ENCODE measurements around the gene SLC26A11. TPM values are rescaled to one million over a fixed set of nuclear protein-coding genes. Genes with fewer than 3 reads are reported as not detected.
"Not testable (repeated sequence)": the region's sequence is repeated elsewhere in the genome, so short reads cannot be mapped to it uniquely, and the experiment has no call there.

Gene SLC26A11
- total and polyA plus RNA-seq, 8 donors: 2.3 to 93.3 (median 7.9) TPM

DNA sequence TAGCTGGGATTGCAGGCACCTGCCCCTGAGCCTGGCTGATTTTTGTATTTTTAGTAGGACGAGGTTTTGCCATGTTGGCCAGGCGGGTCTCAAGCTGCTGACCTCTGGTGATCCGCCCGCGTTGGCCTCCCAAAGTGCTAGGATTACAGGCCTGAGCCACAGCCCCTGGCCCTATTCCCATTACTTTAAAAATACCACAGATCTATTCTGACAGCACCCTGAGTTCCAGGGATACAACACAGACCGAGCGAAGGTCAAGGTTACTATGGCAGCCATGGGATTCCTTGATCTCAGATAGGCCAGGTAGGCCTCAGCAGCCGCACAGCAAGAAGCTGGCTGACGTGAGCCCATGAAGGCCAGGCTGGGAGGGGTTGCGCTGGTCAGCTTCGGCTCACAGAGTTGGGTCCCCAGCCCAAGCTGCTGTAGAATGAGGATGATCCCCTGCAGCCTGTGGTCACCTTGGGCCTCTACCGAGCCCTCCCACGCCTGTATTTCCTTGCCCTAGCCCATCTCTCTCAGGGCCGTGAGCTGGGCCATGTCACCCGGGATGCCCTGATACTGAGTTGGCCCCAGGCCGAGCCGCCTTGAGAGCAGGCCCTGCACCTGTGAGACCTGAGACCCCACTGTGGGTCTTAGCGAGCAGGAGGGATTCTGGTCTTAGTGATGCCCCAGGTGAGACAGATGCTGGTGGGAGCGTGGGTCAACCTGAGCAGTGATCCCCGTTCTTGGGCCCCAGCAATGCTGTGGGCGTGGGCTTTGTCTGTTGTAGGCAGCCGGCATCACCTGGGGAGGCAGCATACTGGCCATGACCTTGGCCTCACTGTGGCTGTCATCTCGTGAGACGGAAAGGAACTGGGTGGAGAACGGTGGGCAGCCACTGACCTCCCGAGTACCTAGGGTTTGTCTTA is 23.6 kb downstream of the SLC26A11 start:
- no peak overlapping the region for H3K4me3 ChIP-seq
- H3K36me3 ChIP-seq: peaks cover 43 to 91% (median 80%) of the 10 kb centered on the region in 4 donors
- H3K27me3 ChIP-seq: no peaks in the 10 kb centered on the region
- WGBS, 5 donors: 93 to 94% (median 94%) methylated on average over 17 to 26 of the region's 26 CpGs
- H3K4me1 ChIP-seq: no peaks in the 10 kb centered on the region
- no peak overlapping the region for H3K27ac ChIP-seq
- H3K9me3 ChIP-seq: no peaks in the 10 kb centered on the region
- no peak for DNase-seq
- TF ChIP-seq POLR2A (IDR thresholded peaks at IDR 0.05): no peak
- no peak for TF ChIP-seq EP300 (IDR thresholded peaks at IDR 0.05)
- no peak for TF ChIP-seq POLR2AphosphoS5 (IDR thresholded peaks at IDR 0.05)
- TF ChIP-seq, protein P1, sequence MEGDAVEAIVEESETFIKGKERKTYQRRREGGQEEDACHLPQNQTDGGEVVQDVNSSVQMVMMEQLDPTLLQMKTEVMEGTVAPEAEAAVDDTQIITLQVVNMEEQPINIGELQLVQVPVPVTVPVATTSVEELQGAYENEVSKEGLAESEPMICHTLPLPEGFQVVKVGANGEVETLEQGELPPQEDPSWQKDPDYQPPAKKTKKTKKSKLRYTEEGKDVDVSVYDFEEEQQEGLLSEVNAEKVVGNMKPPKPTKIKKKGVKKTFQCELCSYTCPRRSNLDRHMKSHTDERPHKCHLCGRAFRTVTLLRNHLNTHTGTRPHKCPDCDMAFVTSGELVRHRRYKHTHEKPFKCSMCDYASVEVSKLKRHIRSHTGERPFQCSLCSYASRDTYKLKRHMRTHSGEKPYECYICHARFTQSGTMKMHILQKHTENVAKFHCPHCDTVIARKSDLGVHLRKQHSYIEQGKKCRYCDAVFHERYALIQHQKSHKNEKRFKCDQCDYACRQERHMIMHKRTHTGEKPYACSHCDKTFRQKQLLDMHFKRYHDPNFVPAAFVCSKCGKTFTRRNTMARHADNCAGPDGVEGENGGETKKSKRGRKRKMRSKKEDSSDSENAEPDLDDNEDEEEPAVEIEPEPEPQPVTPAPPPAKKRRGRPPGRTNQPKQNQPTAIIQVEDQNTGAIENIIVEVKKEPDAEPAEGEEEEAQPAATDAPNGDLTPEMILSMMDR (IDR thresholded peaks at IDR 0.05): no peak
- intact Hi-C loops (cut with DNase I; ENCODE audit: low total_unique reads): no loop called here

DNA sequence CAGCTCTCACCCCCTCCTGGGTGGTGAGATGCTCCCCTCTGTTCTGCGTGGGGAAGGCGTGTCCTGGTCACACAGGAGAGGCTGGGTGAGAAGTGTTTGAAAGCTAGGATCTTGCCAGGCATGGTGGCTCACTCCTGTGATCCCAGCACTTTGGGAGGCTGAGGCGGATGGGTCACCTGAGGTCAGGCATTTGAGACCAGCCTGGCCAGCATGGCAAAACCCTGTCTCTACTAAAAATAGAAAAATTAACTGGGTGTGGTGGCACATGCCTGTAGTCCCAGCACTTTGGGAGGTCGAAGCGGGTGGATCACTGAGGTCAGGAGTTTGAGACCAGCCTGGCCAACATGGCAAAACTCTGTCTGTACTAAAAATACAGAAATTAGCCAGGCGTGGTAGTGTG is 24.2 kb downstream of the SLC26A11 start:
- peaks cover 43 to 95% (median 87%) of the 10 kb centered on the region in 4 donors for H3K36me3 ChIP-seq
- H3K9me3 ChIP-seq; H3K27ac ChIP-seq; H3K4me3 ChIP-seq; intact Hi-C loops (cut with DNase I; ENCODE audit: low total_unique reads); H3K4me1 ChIP-seq; DNase-seq; H3K27me3 ChIP-seq: not testable (repeated sequence)
- 86 to 93% (median 90%) methylated on average over 6 of the region's 6 CpGs for WGBS, 5 donors

DNA sequence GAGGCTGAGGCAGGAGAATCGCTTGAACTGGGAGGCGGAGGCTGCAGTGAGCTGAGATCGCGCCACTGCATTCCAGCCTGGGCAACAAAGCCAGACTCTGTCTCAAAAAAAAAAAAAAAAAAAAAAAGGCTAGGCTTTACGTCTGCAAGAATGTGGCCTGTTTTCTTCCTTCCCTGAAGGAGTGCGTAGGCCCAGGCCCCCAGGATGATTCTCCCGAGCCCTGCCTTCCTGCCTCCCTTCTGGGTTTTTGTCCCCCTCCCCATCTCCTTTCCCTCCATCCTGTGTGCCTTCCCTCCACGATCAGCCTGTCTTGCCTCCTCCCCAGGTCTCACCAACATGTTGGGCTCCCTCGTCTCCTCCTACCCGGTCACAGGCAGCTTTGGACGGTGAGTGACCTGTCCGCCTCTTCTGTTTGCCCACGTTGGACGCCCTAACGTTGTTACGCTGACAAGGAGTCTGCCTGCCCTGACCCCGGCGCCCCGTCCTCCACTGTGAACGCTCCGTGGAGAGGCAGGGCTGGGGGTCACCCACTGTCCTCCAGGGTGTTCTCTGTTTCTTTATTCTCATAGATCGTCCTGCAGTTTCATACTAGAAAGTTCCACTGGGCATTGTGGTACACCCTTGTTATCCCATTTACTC is 24.8 kb downstream of the SLC26A11 start:
- H3K9me3 ChIP-seq: no peaks in the 10 kb centered on the region
- 87 to 89% (median 88%) methylated on average over 21 to 22 of the region's 22 CpGs for WGBS, 5 donors
- TF ChIP-seq POLR2AphosphoS5 (IDR thresholded peaks at IDR 0.05) (no peak), POLR2A (IDR thresholded peaks at IDR 0.05) (no peak), EP300 (IDR thresholded peaks at IDR 0.05) (no peak)
- TF ChIP-seq, protein P1 (IDR thresholded peaks at IDR 0.05): no peak
- no peaks in the 10 kb centered on the region for H3K27me3 ChIP-seq
- intact Hi-C loops (cut with DNase I; ENCODE audit: low total_unique reads): no loop called here
- peaks cover 43 to 94% (median 89%) of the 10 kb centered on the region in 4 donors for H3K36me3 ChIP-seq
- no peak overlapping the region for H3K27ac ChIP-seq
- no peak for DNase-seq
- no peaks in the 10 kb centered on the region for H3K4me1 ChIP-seq
- no peak overlapping the region for H3K4me3 ChIP-seq

DNA sequence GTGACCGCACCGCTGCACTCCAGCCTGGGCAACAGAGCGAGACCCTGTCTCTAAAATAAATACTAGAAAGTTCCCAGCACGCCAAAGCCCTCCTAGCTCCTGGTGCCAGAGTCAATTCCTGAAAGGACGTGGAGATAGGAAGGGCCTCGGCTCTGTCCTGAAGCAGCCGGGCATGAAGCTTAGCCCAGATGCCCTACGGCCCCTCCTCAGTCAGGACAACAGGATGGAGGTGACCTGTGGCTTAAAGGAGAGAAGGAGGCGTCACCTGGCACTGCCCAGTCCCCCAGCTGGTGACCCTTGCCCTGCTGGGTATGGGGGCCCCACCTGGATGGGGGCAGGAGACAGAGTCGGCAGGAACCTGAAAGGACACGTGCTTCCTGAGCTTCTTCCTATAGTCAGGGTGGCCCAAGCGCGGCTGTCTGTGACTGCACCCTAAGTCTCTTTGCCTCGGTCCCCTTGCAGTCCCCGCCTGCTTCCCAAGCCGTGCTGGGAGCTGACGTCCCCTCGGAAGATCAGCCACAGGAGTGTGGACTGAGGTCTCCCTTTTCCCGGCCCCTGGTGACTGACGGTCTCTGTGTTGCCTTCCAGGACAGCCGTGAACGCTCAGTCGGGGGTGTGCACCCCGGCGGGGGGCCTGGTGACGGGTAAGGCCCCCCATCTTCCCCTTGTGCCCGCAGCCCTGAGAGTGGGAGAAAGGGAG is 25.5 kb downstream of the SLC26A11 start:
- no peaks in the 10 kb centered on the region for H3K9me3 ChIP-seq
- intact Hi-C loops (cut with DNase I; ENCODE audit: low total_unique reads): no loop called here

More for the DNA sequence above, 25.5 kb downstream of the SLC26A11 start:
- Histone ChIP-seq H3K4me1 (no peaks in the 10 kb centered on the region), H3K36me3 (peaks cover 39 to 93% (median 84%) of the 10 kb centered on the region in 4 donors), H3K27ac (no peak overlapping the region), H3K27me3 (no peaks in the 10 kb centered on the region), H3K4me3 (no peak overlapping the region)
- WGBS, 5 donors: 91 to 94% (median 93%) methylated on average over 17 to 27 of the region's 27 CpGs
- TF ChIP-seq POLR2AphosphoS5 (IDR thresholded peaks at IDR 0.05): no peak
- TF ChIP-seq POLR2A (IDR thresholded peaks at IDR 0.05): no peak
- no peak for TF ChIP-seq EP300 (IDR thresholded peaks at IDR 0.05)
- TF ChIP-seq, protein P1 (IDR thresholded peaks at IDR 0.05): no peak
- no peak for DNase-seq

All from stomach (tissue), 9 donors.